HG02943 (cell line): Measurements from ENCODE around the gene PPFIA3.
"Not testable (repeated sequence)": the region's sequence is repeated elsewhere in the genome, so short reads cannot be mapped to it uniquely, and the experiment has no call there.

Experiments used
- ATAC-seq: cut with Tn5 transposase; IDR thresholded peaks from one replicate; pipeline ENCODE4 v1.9.1; 2021; ENCODE audit warnings: mild to moderate bottlenecking, low read depth, moderate library complexity; ENCODE audit not compliant: unreplicated experiment

Gene PPFIA3

GRCh38 chr19:49167857-49168409 is 48.6 kb downstream of the PPFIA3 start:
- no peak for ATAC-seq

GRCh38 chr19:49168421-49168820 is 49.1 kb downstream of the PPFIA3 start:
- no peak for ATAC-seq

GRCh38 chr19:49173198-49173597 is 53.9 kb downstream of the PPFIA3 start:
- no peak for ATAC-seq

GRCh38 chr19:49180659-49181058 is 61.3 kb downstream of the PPFIA3 start:
- ATAC-seq, result no peak

GRCh38 chr19:49182010-49182847 is 62.9 kb downstream of the PPFIA3 start:
- not testable (repeated sequence) for ATAC-seq

- ATAC-seq, result no peak
Measured at GRCh38 chr19:49182848-49183375, 63.6 kb downstream of the PPFIA3 start.

- ATAC-seq, result no peak
Measured at GRCh38 chr19:49186108-49186507, 66.8 kb downstream of the PPFIA3 start.

- ATAC-seq, result no peak
Measured at GRCh38 chr19:49188626-49189200, 69.4 kb downstream of the PPFIA3 start.

GRCh38 chr19:49189259-49189658 is 69.9 kb downstream of the PPFIA3 start:
- no peak for ATAC-seq

GRCh38 chr19:49190781-49191180 is 71.4 kb downstream of the PPFIA3 start:
- ATAC-seq, result no peak

GRCh38 chr19:49193822-49194394 is 74.6 kb downstream of the PPFIA3 start:
- ATAC-seq, result no peak

GRCh38 chr19:49194408-49194807 is 75.1 kb downstream of the PPFIA3 start:
- no peak for ATAC-seq

- no peak for ATAC-seq
Measured at GRCh38 chr19:49196527-49197240, 77.3 kb downstream of the PPFIA3 start.

- no peak for ATAC-seq
Measured at GRCh38 chr19:49200238-49200862, 81.0 kb downstream of the PPFIA3 start.
